CD14-positive monocyte (primary cell): Measurements from ENCODE around the gene NCBP2. TPM values are rescaled to one million over a fixed set of nuclear protein-coding genes. Genes with fewer than 3 reads are reported as not detected.

Source experiments
- DNase-seq, 3 donors: peaks; one replicate each; pipeline ENCODE4 v3.0.0-alpha.2; 2011 to 2022
- H2AFZ ChIP-seq: 2 replicates; pipeline ENCODE4 v1.6.0; 2012; ENCODE audit warnings: mild to moderate bottlenecking, low read depth, low read length, inconsistent platforms; ENCODE audit not compliant: insufficient read depth, poor library complexity, severe bottlenecking
- H3K27ac ChIP-seq, 2 donors: 1 replicate in 1 of 2; 2 replicates in 1 of 2; pipeline ENCODE4 v1.5.1; 2012 to 2013; ENCODE audit warnings: low read length in 2 of 2, control low read depth in 1 of 2, inconsistent platforms in 1 of 2, low read depth in 1 of 2, mild to moderate bottlenecking in 1 of 2
- H3K27me3 ChIP-seq, 2 donors: one replicate each; pipeline versions ENCODE4 v1.6.0 to v1.6.1; 2011 to 2013; ENCODE audit warnings: low read length in 2 of 2; ENCODE audit not compliant: control insufficient read depth in 2 of 2, insufficient read depth in 2 of 2
- H3K36me3 ChIP-seq, 2 donors: replicated peaks in 1 of 2; 1 replicate in 1 of 2; 2 replicates in 1 of 2; pipeline versions ENCODE4 v1.5.1 to v1.6.1; 2012 to 2013; ENCODE audit warnings: low read length in 2 of 2, control low read depth in 1 of 2, inconsistent platforms in 1 of 2, mild to moderate bottlenecking in 1 of 2; ENCODE audit not compliant: insufficient read depth in 2 of 2, control insufficient read depth in 1 of 2
- H3K4me1 ChIP-seq, 2 donors: 1 replicate in 1 of 2; 2 replicates in 1 of 2; pipeline versions ENCODE4 v1.5.1 to v1.6.1; 2012 to 2013; ENCODE audit warnings: low read length in 2 of 2, control low read depth in 1 of 2, inconsistent platforms in 1 of 2, mild to moderate bottlenecking in 1 of 2, moderate library complexity in 1 of 2; ENCODE audit not compliant: insufficient read depth in 2 of 2, control insufficient read depth in 1 of 2
- H3K4me2 ChIP-seq: replicated peaks from 2 replicates; pipeline ENCODE3; 2012; ENCODE audit warnings: low read length, moderate library complexity, mild to moderate bottlenecking; ENCODE audit not compliant: poor library complexity, severe bottlenecking; ENCODE audit errors: extremely low read depth
- H3K4me3 ChIP-seq, 3 experiments: fragments of 200-600 bp in 1 of 3; sonication (generic) in 1 of 3; replicated peaks in 1 of 3; 1 replicate in 2 of 3; 2 replicates in 1 of 3; pipeline ENCODE4 v1.5.1; 2011 to 2013; ENCODE audit warnings: low read length in 3 of 3, mild to moderate bottlenecking in 3 of 3, control low read depth in 2 of 3, low read depth in 2 of 3, inconsistent platforms in 1 of 3, moderate library complexity in 1 of 3
- H3K79me2 ChIP-seq: 2 replicates; pipeline ENCODE4 v1.6.0; 2012; ENCODE audit warnings: mild to moderate bottlenecking, control low read depth, inconsistent platforms, low read length, moderate library complexity; ENCODE audit not compliant: insufficient read depth
- H3K9ac ChIP-seq: 2 replicates; pipeline ENCODE4 v1.6.0; 2017; ENCODE audit warnings: low read length, mild to moderate bottlenecking; ENCODE audit not compliant: insufficient read depth, poor library complexity, severe bottlenecking
- H3K9me3 ChIP-seq, 2 donors: replicated peaks in 1 of 2; 1 replicate in 1 of 2; 2 replicates in 1 of 2; pipeline versions ENCODE4 v1.5.1 to v1.6.1; 2012 to 2013; ENCODE audit warnings: low read length in 2 of 2, control low read depth in 1 of 2; ENCODE audit not compliant: control insufficient read depth in 1 of 2, insufficient read depth in 1 of 2
- H4K20me1 ChIP-seq: 2 replicates; pipeline ENCODE4 v1.6.0; 2012; ENCODE audit warnings: mild to moderate bottlenecking, low read length, control low read depth, moderate library complexity; ENCODE audit not compliant: insufficient read depth
- H3K27ac Mint-ChIP-seq, 7 donors: one replicate each; pipeline ENCODE4 v1.8.0; 2020; ENCODE audit warnings: mild to moderate bottlenecking in 7 of 7, mixed read lengths in 7 of 7, moderate library complexity in 6 of 7, inconsistent platforms in 2 of 7
- H3K27me3 Mint-ChIP-seq, 3 donors: one replicate each; pipeline ENCODE4 v1.8.0; 2021 to 2022; ENCODE audit warnings: low read depth in 3 of 3, mild to moderate bottlenecking in 3 of 3, mixed read lengths in 3 of 3, moderate library complexity in 3 of 3, inconsistent platforms in 1 of 3
- H3K36me3 Mint-ChIP-seq, 2 donors: one replicate each; pipeline ENCODE4 v1.8.0; 2020; ENCODE audit warnings: mixed read lengths in 2 of 2, inconsistent platforms in 1 of 2, mild to moderate bottlenecking in 1 of 2
- H3K4me1 Mint-ChIP-seq: one replicate; pipeline ENCODE4 v1.8.0; 2020; ENCODE audit warnings: mild to moderate bottlenecking, mixed read lengths
- H3K4me3 Mint-ChIP-seq, 2 donors: one replicate each; pipeline ENCODE4 v1.8.0; 2020; ENCODE audit warnings: mild to moderate bottlenecking in 2 of 2, mixed read lengths in 2 of 2, moderate library complexity in 1 of 2
- H3K9me3 Mint-ChIP-seq, 7 donors: one replicate each; pipeline ENCODE4 v1.8.0; 2020 to 2022; ENCODE audit warnings: mixed read lengths in 7 of 7, mild to moderate bottlenecking in 6 of 7, moderate library complexity in 6 of 7, inconsistent platforms in 2 of 7
- CTCF ChIP-seq: fragments of 200-600 bp; IDR thresholded peaks from one replicate; pipeline ENCODE4 v1.8.0; 2022; ENCODE audit warnings: antibody characterized with exemption, mild to moderate bottlenecking
- WGBS: methylation state at CpG from one replicate; pipeline ENCODE4 v1.1.5; 2013; ENCODE audit warnings: missing lambda C conversion rate; ENCODE audit not compliant: insufficient coverage; 5-methylcytosine and 5-hydroxymethylcytosine counted together
- intact Hi-C, 2 donors: fragments of 100-400 bp; cut with micrococcal nuclease; formaldehyde crosslinking; loops; one replicate each; pipeline versions ENCODE4 v1.15.0 to v1.15.1; 2023
- polyA plus RNA-seq, 3 donors: library from polyadenylated mRNA; depleted of rRNA in 1 of 3; unstranded in 2 of 3; stranded (reverse) in 1 of 3; fragments of 300-500 nt in 2 of 3; fragments of >200 nt in 1 of 3; fragmentation: Illumina TruSeq in 2 of 3; gene quantifications; 1 replicate in 2 of 3; 2 replicates in 1 of 3; pipeline ENCODE4 v1.2.3, GENCODE V29; 2012 to 2021

The NCBP2 gene
- polyA plus RNA-seq, 3 donors: 26.1 to 42.9 (median 33.4) TPM

GRCh38 chr3:196938576-196938975, 3.8 kb downstream of the NCBP2 start:
- DNase-seq: no peak
- H3K27me3 Mint-ChIP-seq: peaks cover 0 to 1% (median 0%) of the 10 kb centered on the region in 3 donors
- peaks cover 54 to 61% of the 10 kb centered on the region in 2 donors for H3K36me3 Mint-ChIP-seq
- peaks cover 0 to 1% (median 0%) of the 10 kb centered on the region in 7 donors for H3K9me3 Mint-ChIP-seq
- Histone ChIP-seq H3K4me3 (no peak overlapping the region), H3K9me3 (no peaks in the 10 kb centered on the region), H3K79me2 (peaks cover 42% of the 10 kb centered on the region), H4K20me1 (peaks cover 18% of the 10 kb centered on the region), H2AFZ (no peak overlapping the region), H3K27ac (no peak overlapping the region), H3K36me3 (peaks cover 54 to 63% of the 10 kb centered on the region in 2 donors), H3K4me1 (peaks cover 18 to 21% of the 10 kb centered on the region in 2 donors), H3K4me2 (no peak overlapping the region), H3K9ac (no peak overlapping the region), H3K27me3 (no peaks in the 10 kb centered on the region)
- no peak for TF ChIP-seq CTCF
- WGBS: no CpG with 5 or more reads among the region's 5 CpGs
- peak overlapping the region in 1 of 7 donors; percentile 11 for H3K27ac Mint-ChIP-seq
- peaks cover 22% of the 10 kb centered on the region for H3K4me1 Mint-ChIP-seq
- H3K4me3 Mint-ChIP-seq: no peak overlapping the region
- intact Hi-C loops: no loop called here

GRCh38 chr3:196938124-196938523, 4.2 kb downstream of the NCBP2 start:
- no peak for DNase-seq
- TF ChIP-seq CTCF: no peak
- intact Hi-C loops: no loop called here
- Histone ChIP-seq H3K4me3 (no peak overlapping the region), H3K9me3 (no peaks in the 10 kb centered on the region), H3K27ac (no peak overlapping the region), H4K20me1 (peaks cover 18% of the 10 kb centered on the region), H3K79me2 (peaks cover 37% of the 10 kb centered on the region), H3K9ac (no peak overlapping the region), H3K36me3 (peaks cover 58 to 67% of the 10 kb centered on the region in 2 donors), H3K27me3 (no peaks in the 10 kb centered on the region), H3K4me1 (peaks cover 13 to 17% of the 10 kb centered on the region in 2 donors), H2AFZ (no peak overlapping the region), H3K4me2 (no peak overlapping the region)
- peaks cover 0 to 1% (median 0%) of the 10 kb centered on the region in 3 donors for H3K27me3 Mint-ChIP-seq
- H3K9me3 Mint-ChIP-seq: peaks cover 0 to 1% (median 0%) of the 10 kb centered on the region in 7 donors
- H3K27ac Mint-ChIP-seq: peak overlapping the region in 2 of 7 donors; percentile 11 to 15
- 100% methylated on average over 1 of the region's 2 CpGs for WGBS
- H3K36me3 Mint-ChIP-seq: peaks cover 56 to 66% of the 10 kb centered on the region in 2 donors
- H3K4me1 Mint-ChIP-seq: peaks cover 17% of the 10 kb centered on the region
- no peak overlapping the region for H3K4me3 Mint-ChIP-seq
